Activated naive CD4-positive, alpha-beta T cell treated with anti-CD3 and anti-CD28 coated beads, Interleukin-2, amount 10 ng/mL, durations not matched to agents 7 days and 5 days (primary cell): Measurements from ENCODE around the gene TNIK.

Source experiments
- CTCF ChIA-PET: fragments of 350-600 bp; sonication (Branson Sonifier 250); formaldehyde crosslinking; loops from one replicate; lab custom pipeline; 2021; ENCODE audit warnings: antibody characterized with exemption; lab: Charles Lee
- DNase-seq: peaks from one replicate; pipeline ENCODE4 v3.0.0-alpha.2; 2020
- H3K27ac Mint-ChIP-seq: one replicate; pipeline ENCODE4 v1.8.0; 2021; ENCODE audit warnings: mild to moderate bottlenecking, moderate library complexity, mixed read lengths
- H3K27me3 Mint-ChIP-seq: one replicate; pipeline ENCODE4 v1.8.0; 2021; ENCODE audit warnings: mild to moderate bottlenecking, mixed read lengths
- H3K36me3 Mint-ChIP-seq: one replicate; pipeline ENCODE4 v1.8.0; 2021; ENCODE audit warnings: mixed read lengths
- H3K4me1 Mint-ChIP-seq: one replicate; pipeline ENCODE4 v1.8.0; 2021; ENCODE audit warnings: mixed read lengths
- H3K4me3 Mint-ChIP-seq: one replicate; pipeline ENCODE4 v1.8.0; 2021; ENCODE audit warnings: mild to moderate bottlenecking, moderate library complexity, mixed read lengths
- H3K9me3 Mint-ChIP-seq: one replicate; pipeline ENCODE4 v1.8.0; 2021; ENCODE audit warnings: mixed read lengths

TNIK gene

GRCh38 chr3:171194965-171195364 is 265.2 kb downstream of the TNIK start:
- no peak overlapping the region for H3K27ac Mint-ChIP-seq
- peaks cover 46% of the 10 kb centered on the region for H3K36me3 Mint-ChIP-seq
- H3K9me3 Mint-ChIP-seq = peaks cover 6% of the 10 kb centered on the region
- no peak overlapping the region for H3K4me3 Mint-ChIP-seq
- no peak for DNase-seq
- CTCF ChIA-PET = interaction anchor here (1.3 kb wide), 1 partner anchor 86 kb away, joined by 3 read pairs; no protein-coding TSS in a partner anchor
- peaks cover 12% of the 10 kb centered on the region for H3K4me1 Mint-ChIP-seq
- H3K27me3 Mint-ChIP-seq = no peaks in the 10 kb centered on the region

- H3K27me3 Mint-ChIP-seq = no peaks in the 10 kb centered on the region
- DNase-seq = no peak
- CTCF ChIA-PET = no interaction called here
- peaks cover 52% of the 10 kb centered on the region for H3K36me3 Mint-ChIP-seq
- no peak overlapping the region for H3K27ac Mint-ChIP-seq
- H3K4me1 Mint-ChIP-seq = peaks cover 16% of the 10 kb centered on the region
- peaks cover 5% of the 10 kb centered on the region for H3K9me3 Mint-ChIP-seq
- no peak overlapping the region for H3K4me3 Mint-ChIP-seq
Observed at GRCh38 chr3:171193693-171194092, 266.5 kb downstream of the TNIK start.

GRCh38 chr3:171192176-171192854 is 267.9 kb downstream of the TNIK start:
- CTCF ChIA-PET = no interaction called here
- no peak for DNase-seq
- H3K27me3 Mint-ChIP-seq = no peaks in the 10 kb centered on the region
- H3K27ac Mint-ChIP-seq = no peak overlapping the region
- H3K4me3 Mint-ChIP-seq = no peak overlapping the region
- peaks cover 50% of the 10 kb centered on the region for H3K36me3 Mint-ChIP-seq
- peaks cover 10% of the 10 kb centered on the region for H3K4me1 Mint-ChIP-seq
- peaks cover 2% of the 10 kb centered on the region for H3K9me3 Mint-ChIP-seq

- CTCF ChIA-PET = no interaction called here
- H3K4me3 Mint-ChIP-seq = no peak overlapping the region
- no peak for DNase-seq
- H3K36me3 Mint-ChIP-seq = peaks cover 53% of the 10 kb centered on the region
- peaks cover 18% of the 10 kb centered on the region for H3K4me1 Mint-ChIP-seq
- no peaks in the 10 kb centered on the region for H3K9me3 Mint-ChIP-seq
- no peak overlapping the region for H3K27ac Mint-ChIP-seq
- H3K27me3 Mint-ChIP-seq = no peaks in the 10 kb centered on the region
Observed at GRCh38 chr3:171190668-171191067, 269.5 kb downstream of the TNIK start.

- Mint-ChIP-seq H3K27ac (no peak overlapping the region), H3K9me3 (no peaks in the 10 kb centered on the region), H3K27me3 (no peaks in the 10 kb centered on the region), H3K4me1 (peaks cover 28% of the 10 kb centered on the region), H3K36me3 (peaks cover 56% of the 10 kb centered on the region), H3K4me3 (no peak overlapping the region)
- no peak for DNase-seq
- CTCF ChIA-PET = interaction anchor here (0.6 to 1.3 kb wide), 5 partner anchors 63 to 376 kb away, joined by 3 to 4 read pairs (median 3); partner anchors contain the start of gene TNIK
Observed at GRCh38 chr3:171189394-171190080, 270.7 kb downstream of the TNIK start.

- no peak for DNase-seq
- peaks cover 52% of the 10 kb centered on the region for H3K36me3 Mint-ChIP-seq
- no peaks in the 10 kb centered on the region for H3K27me3 Mint-ChIP-seq
- H3K9me3 Mint-ChIP-seq = no peaks in the 10 kb centered on the region
- no peak overlapping the region for H3K4me3 Mint-ChIP-seq
- no peak overlapping the region for H3K27ac Mint-ChIP-seq
- H3K4me1 Mint-ChIP-seq = peaks cover 38% of the 10 kb centered on the region
- CTCF ChIA-PET = interaction anchor here (0.7 to 2.4 kb wide), 8 partner anchors 11 to 291 kb away, joined by 3 to 7 read pairs (median 3); no protein-coding TSS in a partner anchor
Observed at GRCh38 chr3:171187706-171188290, 272.4 kb downstream of the TNIK start.

- CTCF ChIA-PET = interaction anchor here (0.7 to 2.4 kb wide), 10 partner anchors 9 to 379 kb away, joined by 3 to 7 read pairs (median 3); no protein-coding TSS in a partner anchor
- Mint-ChIP-seq H3K4me1 (peaks cover 39% of the 10 kb centered on the region), H3K36me3 (peaks cover 53% of the 10 kb centered on the region), H3K9me3 (no peaks in the 10 kb centered on the region), H3K27me3 (no peaks in the 10 kb centered on the region), H3K27ac (no peak overlapping the region), H3K4me3 (no peak overlapping the region)
- DNase-seq = no peak
Observed at GRCh38 chr3:171186817-171187500, 273.2 kb downstream of the TNIK start.

- Mint-ChIP-seq H3K27ac (no peak overlapping the region), H3K36me3 (peaks cover 52% of the 10 kb centered on the region), H3K27me3 (no peaks in the 10 kb centered on the region), H3K4me1 (peaks cover 39% of the 10 kb centered on the region), H3K4me3 (no peak overlapping the region), H3K9me3 (no peaks in the 10 kb centered on the region)
- CTCF ChIA-PET = interaction anchor here (0.9 to 2.1 kb wide), 6 partner anchors 10 to 380 kb away, joined by 3 to 6 read pairs (median 4); no protein-coding TSS in a partner anchor
- no peak for DNase-seq
Observed at GRCh38 chr3:171186383-171186782, 273.8 kb downstream of the TNIK start.

GRCh38 chr3:171185959-171186358 is 274.2 kb downstream of the TNIK start:
- Mint-ChIP-seq H3K27ac (no peak overlapping the region), H3K36me3 (peaks cover 55% of the 10 kb centered on the region), H3K9me3 (no peaks in the 10 kb centered on the region), H3K4me3 (no peak overlapping the region), H3K4me1 (peaks cover 39% of the 10 kb centered on the region), H3K27me3 (no peaks in the 10 kb centered on the region)
- CTCF ChIA-PET = interaction anchor here (1.2 to 2.1 kb wide), 4 partner anchors 10 to 380 kb away, joined by 3 to 6 read pairs (median 4); no protein-coding TSS in a partner anchor
- DNase-seq = no peak

GRCh38 chr3:171184372-171184771 is 275.8 kb downstream of the TNIK start:
- no peak for DNase-seq
- Mint-ChIP-seq H3K4me3 (no peak overlapping the region), H3K36me3 (peaks cover 48% of the 10 kb centered on the region), H3K27ac (no peak overlapping the region), H3K4me1 (peaks cover 41% of the 10 kb centered on the region), H3K27me3 (no peaks in the 10 kb centered on the region), H3K9me3 (no peaks in the 10 kb centered on the region)
- CTCF ChIA-PET = interaction anchor here (2.2 kb wide), 1 partner anchor 21 kb away, joined by 9 read pairs; no protein-coding TSS in a partner anchor

- CTCF ChIA-PET = interaction anchor here (1.0 to 2.2 kb wide), 2 partner anchors 10 to 20 kb away, joined by 3 to 9 read pairs; no protein-coding TSS in a partner anchor
- no peaks in the 10 kb centered on the region for H3K27me3 Mint-ChIP-seq
- H3K36me3 Mint-ChIP-seq = peaks cover 43% of the 10 kb centered on the region
- H3K4me3 Mint-ChIP-seq = no peak overlapping the region
- H3K9me3 Mint-ChIP-seq = no peaks in the 10 kb centered on the region
- peaks cover 48% of the 10 kb centered on the region for H3K4me1 Mint-ChIP-seq
- H3K27ac Mint-ChIP-seq = no peak overlapping the region
- DNase-seq = no peak
Observed at GRCh38 chr3:171183042-171183441, 277.2 kb downstream of the TNIK start.

GRCh38 chr3:171181907-171182690 is 278.1 kb downstream of the TNIK start:
- Mint-ChIP-seq H3K36me3 (peaks cover 46% of the 10 kb centered on the region), H3K4me3 (no peak overlapping the region), H3K4me1 (peaks cover 54% of the 10 kb centered on the region), H3K27ac (no peak overlapping the region), H3K9me3 (no peaks in the 10 kb centered on the region), H3K27me3 (no peaks in the 10 kb centered on the region)
- no peak for DNase-seq
- CTCF ChIA-PET = interaction anchor here (1.6 to 2.2 kb wide), 2 partner anchors 17 to 19 kb away, joined by 3 to 9 read pairs; no protein-coding TSS in a partner anchor

- no peak for DNase-seq
- Mint-ChIP-seq H3K27ac (no peak overlapping the region), H3K4me1 (peaks cover 43% of the 10 kb centered on the region), H3K4me3 (no peak overlapping the region), H3K27me3 (no peaks in the 10 kb centered on the region), H3K9me3 (no peaks in the 10 kb centered on the region), H3K36me3 (peaks cover 61% of the 10 kb centered on the region)
- CTCF ChIA-PET = no interaction called here
Observed at GRCh38 chr3:171178714-171179113, 281.5 kb downstream of the TNIK start.
